Neural cell (in vitro differentiated cells): ENCODE data around the gene MLEC. TPM values are rescaled to one million over a fixed set of nuclear protein-coding genes. Genes with fewer than 3 reads are reported as not detected.

ENCODE experiments used
- H2AFZ ChIP-seq: fragments of 200-600, 300-800 bp; sonication (generic), shearing (Covaris generic); 2 replicates; pipeline ENCODE4 v1.6.0; 2014; ENCODE audit warnings: low read depth, mild to moderate bottlenecking, antibody characterized with exemption, low read length, moderate library complexity
- H3F3A ChIP-seq: fragments of 200-600 bp; shearing (Covaris generic); 2 replicates; pipeline ENCODE4 v1.6.1; 2016; ENCODE audit warnings: mild to moderate bottlenecking, moderate library complexity, mixed read lengths, antibody characterized with exemption, low read length; ENCODE audit not compliant: insufficient read depth, poor library complexity, severe bottlenecking
- H3K27ac ChIP-seq: fragments of 200-600, 300-800 bp; sonication (generic), shearing (Covaris generic); 2 replicates; pipeline ENCODE4 v1.5.1; 2014; ENCODE audit warnings: mild to moderate bottlenecking, low read length, moderate library complexity
- H3K27me3 ChIP-seq: fragments of 300-800, 200-600 bp; sonication (generic), shearing (Covaris generic); 2 replicates; pipeline ENCODE4 v1.6.0; 2014; ENCODE audit warnings: mild to moderate bottlenecking, low read depth, low read length, moderate library complexity; ENCODE audit not compliant: insufficient read depth
- H3K36me3 ChIP-seq: fragments of 300-800, 200-600 bp; sonication (generic), shearing (Covaris generic); 2 replicates; pipeline ENCODE4 v1.5.1; 2014; ENCODE audit warnings: mild to moderate bottlenecking, antibody characterized with exemption, low read length, moderate library complexity; ENCODE audit not compliant: insufficient read depth
- H3K4me2 ChIP-seq: fragments of 300-800, 200-600 bp; sonication (generic), shearing (Covaris generic); 2 replicates; pipeline ENCODE4 v1.6.0; 2014; ENCODE audit warnings: mild to moderate bottlenecking, low read length
- H3K4me3 ChIP-seq: fragments of 300-800, 200-600 bp; sonication (generic), shearing (Covaris generic); 2 replicates; pipeline ENCODE4 v1.5.1; 2014; ENCODE audit warnings: mild to moderate bottlenecking, low read length, moderate library complexity
- H3K79me2 ChIP-seq: fragments of 200-600 bp; shearing (Covaris generic); replicated peaks from 2 replicates; pipeline ENCODE4 v1.6.0; 2014; ENCODE audit warnings: mild to moderate bottlenecking, low read length, moderate library complexity; ENCODE audit not compliant: insufficient read depth
- H3K9ac ChIP-seq: fragments of 300-800, 200-600 bp; sonication (generic), shearing (Covaris generic); 2 replicates; pipeline ENCODE4 v1.6.1; 2016; ENCODE audit warnings: mild to moderate bottlenecking, low read length, mixed read lengths
- H3K9me2 ChIP-seq: fragments of 200-600 bp; shearing (Covaris generic); 2 replicates; pipeline ENCODE4 v1.6.1; 2016; ENCODE audit warnings: mild to moderate bottlenecking, low read length, mixed read lengths; ENCODE audit not compliant: insufficient read depth
- H3K9me3 ChIP-seq: fragments of 200-600, 300-800 bp; sonication (generic), shearing (Covaris generic); 2 replicates; pipeline ENCODE4 v1.6.1; 2016; ENCODE audit warnings: mild to moderate bottlenecking, mixed run types, low read length, moderate library complexity, mixed read lengths
- H4K20me1 ChIP-seq: fragments of 200-600 bp; shearing (Covaris generic); 2 replicates; pipeline ENCODE4 v1.6.1; 2016; ENCODE audit warnings: mild to moderate bottlenecking, mixed run types; ENCODE audit not compliant: insufficient read depth
- EP300 ChIP-seq: fragments of 450-650 bp; conservative IDR thresholded peaks from 2 replicates; pipeline ENCODE4 v1.6.1; 2014; ENCODE audit warnings: antibody characterized with exemption, mild to moderate bottlenecking, moderate library complexity; ENCODE audit not compliant: poor library complexity, severe bottlenecking
- EZH2 ChIP-seq: fragments of 200-600, 300-800 bp; shearing (Covaris generic), sonication (generic); IDR thresholded peaks from 2 replicates; pipeline ENCODE4 v1.6.1; 2014; ENCODE audit warnings: antibody characterized with exemption, low read length, borderline replicate concordance, mild to moderate bottlenecking; ENCODE audit not compliant: insufficient read depth, poor library complexity, severe bottlenecking
- MXI1 ChIP-seq: fragments of 450-650 bp; conservative IDR thresholded peaks from 2 replicates; pipeline ENCODE4 v1.6.1; 2014; ENCODE audit warnings: antibody characterized with exemption, mild to moderate bottlenecking; ENCODE audit not compliant: poor library complexity, severe bottlenecking
- POLR2AphosphoS5 ChIP-seq: IDR thresholded peaks from 2 replicates; pipeline ENCODE4 v1.6.1; 2012
- RAD21 ChIP-seq: fragments of 450-650 bp; conservative IDR thresholded peaks from 2 replicates; pipeline ENCODE4 v1.6.1; 2014; ENCODE audit warnings: antibody characterized with exemption, mild to moderate bottlenecking, moderate library complexity
- REST ChIP-seq: IDR thresholded peaks from 2 replicates; pipeline ENCODE4 v1.6.1; 2012; ENCODE audit warnings: borderline replicate concordance
- SMC3 ChIP-seq: fragments of 450-650 bp; conservative IDR thresholded peaks from 2 replicates; pipeline ENCODE4 v1.6.1; 2014; ENCODE audit warnings: antibody characterized with exemption, mild to moderate bottlenecking, moderate library complexity; ENCODE audit not compliant: poor library complexity
- TAF1 ChIP-seq: IDR thresholded peaks from 2 replicates; pipeline ENCODE4 v1.6.1; 2012; ENCODE audit warnings: low read depth
- polyA plus RNA-seq: library from polyadenylated mRNA; depleted of rRNA; stranded (reverse); fragments of >200 nt; gene quantifications from 2 replicates; pipeline ENCODE4 v1.2.3, GENCODE V29; 2014
- TF ChIP-seq, protein P1 (sequence below): fragments of 450-650 bp; IDR thresholded peaks from 2 replicates; pipeline ENCODE4 v1.5.1; 2014; ENCODE audit warnings: antibody characterized with exemption, mild to moderate bottlenecking, moderate library complexity; ENCODE audit not compliant: poor library complexity, severe bottlenecking

Gene MLEC
- polyA plus RNA-seq, 1 donor from 2014 or later = 33.2 TPM

- no peak for TF ChIP-seq REST
- TF ChIP-seq TAF1 = no peak
- no peak for TF ChIP-seq MXI1
- TF ChIP-seq EZH2 = no peak
- no peak for TF ChIP-seq SMC3
- TF ChIP-seq, protein P1, sequence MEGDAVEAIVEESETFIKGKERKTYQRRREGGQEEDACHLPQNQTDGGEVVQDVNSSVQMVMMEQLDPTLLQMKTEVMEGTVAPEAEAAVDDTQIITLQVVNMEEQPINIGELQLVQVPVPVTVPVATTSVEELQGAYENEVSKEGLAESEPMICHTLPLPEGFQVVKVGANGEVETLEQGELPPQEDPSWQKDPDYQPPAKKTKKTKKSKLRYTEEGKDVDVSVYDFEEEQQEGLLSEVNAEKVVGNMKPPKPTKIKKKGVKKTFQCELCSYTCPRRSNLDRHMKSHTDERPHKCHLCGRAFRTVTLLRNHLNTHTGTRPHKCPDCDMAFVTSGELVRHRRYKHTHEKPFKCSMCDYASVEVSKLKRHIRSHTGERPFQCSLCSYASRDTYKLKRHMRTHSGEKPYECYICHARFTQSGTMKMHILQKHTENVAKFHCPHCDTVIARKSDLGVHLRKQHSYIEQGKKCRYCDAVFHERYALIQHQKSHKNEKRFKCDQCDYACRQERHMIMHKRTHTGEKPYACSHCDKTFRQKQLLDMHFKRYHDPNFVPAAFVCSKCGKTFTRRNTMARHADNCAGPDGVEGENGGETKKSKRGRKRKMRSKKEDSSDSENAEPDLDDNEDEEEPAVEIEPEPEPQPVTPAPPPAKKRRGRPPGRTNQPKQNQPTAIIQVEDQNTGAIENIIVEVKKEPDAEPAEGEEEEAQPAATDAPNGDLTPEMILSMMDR = no peak
- no peak for TF ChIP-seq RAD21
- TF ChIP-seq POLR2AphosphoS5 = no peak
- no peak for TF ChIP-seq EP300
- Histone ChIP-seq H3K36me3 (no peaks in the 10 kb centered on the region), H3K27ac (no peak overlapping the region)
Observed at GRCh38 chr12:120700886-120701285, 13.9 kb downstream of the MLEC start.

GRCh38 chr12:120702637-120703036, 15.7 kb downstream of the MLEC start:
- Histone ChIP-seq H3K79me2 (no peaks in the 10 kb centered on the region), H3K9me3 (no peaks in the 10 kb centered on the region), H4K20me1 (no peaks in the 10 kb centered on the region), H3K27ac (no peak overlapping the region), H3F3A (no peaks in the 10 kb centered on the region), H3K9me2 (no peaks in the 10 kb centered on the region), H3K4me2 (no peak overlapping the region), H3K9ac (no peak overlapping the region), H3K4me3 (no peak overlapping the region), H2AFZ (no peak overlapping the region), H3K27me3 (no peaks in the 10 kb centered on the region), H3K36me3 (no peaks in the 10 kb centered on the region)
- TF ChIP-seq, protein P1 = no peak
- TF ChIP-seq REST = no peak

More at GRCh38 chr12:120700886-120701285, 13.9 kb downstream of the MLEC start:
- Histone ChIP-seq H3K4me3 (no peak overlapping the region), H3K27me3 (no peaks in the 10 kb centered on the region), H4K20me1 (no peaks in the 10 kb centered on the region), H3F3A (no peaks in the 10 kb centered on the region), H3K9me3 (no peaks in the 10 kb centered on the region), H3K4me2 (no peak overlapping the region), H2AFZ (no peak overlapping the region), H3K9ac (no peak overlapping the region), H3K79me2 (no peaks in the 10 kb centered on the region), H3K9me2 (no peaks in the 10 kb centered on the region)
